CD8-positive, alpha-beta memory T cell (primary cell): Measurements from ENCODE around the gene IQCK. TPM values are rescaled to one million over a fixed set of nuclear protein-coding genes. Genes with fewer than 3 reads are reported as not detected.

Experiments
- CTCF ChIA-PET: fragments of 350-600 bp; sonication (Branson Sonifier 250); formaldehyde crosslinking; loops from one replicate; lab custom pipeline; 2021; ENCODE audit warnings: antibody characterized with exemption; lab: Charles Lee
- POLR2A ChIA-PET: fragments of 350-600 bp; sonication (Branson Sonifier 250); formaldehyde crosslinking; loops from one replicate; lab custom pipeline; 2021; ENCODE audit warnings: antibody characterized with exemption; lab: Charles Lee
- DNase-seq, 5 donors: peaks; one replicate each; pipeline versions ENCODE4 v3.0.0 to v3.0.0-alpha.2; 2020 to 2022; ENCODE audit warnings: mixed read lengths in 1 of 5
- H3K27ac ChIP-seq: one replicate; pipeline ENCODE4 v1.7.0; 2013; ENCODE audit warnings: low read depth, mild to moderate bottlenecking, low read length, moderate library complexity
- H3K27me3 ChIP-seq: 2 replicates; pipeline ENCODE4 v1.7.0; 2013; ENCODE audit warnings: low read length, mild to moderate bottlenecking; ENCODE audit not compliant: insufficient read depth, poor library complexity, severe bottlenecking
- H3K36me3 ChIP-seq: 2 replicates; pipeline ENCODE4 v1.7.0; 2013; ENCODE audit warnings: mild to moderate bottlenecking, low read length, moderate library complexity; ENCODE audit not compliant: insufficient read depth
- H3K4me1 ChIP-seq: 2 replicates; pipeline ENCODE4 v1.7.0; 2013; ENCODE audit warnings: mild to moderate bottlenecking, low read length, moderate library complexity; ENCODE audit not compliant: insufficient read depth
- H3K4me3 ChIP-seq: 2 replicates; pipeline ENCODE4 v1.7.0; 2013; ENCODE audit warnings: mild to moderate bottlenecking, low read length
- H3K9me3 ChIP-seq: 2 replicates; pipeline ENCODE4 v1.7.0; 2013; ENCODE audit warnings: mild to moderate bottlenecking, low read length
- H3K27ac Mint-ChIP-seq, 8 donors: one replicate each; pipeline ENCODE4 v1.8.0; 2020 to 2021; ENCODE audit warnings: mixed read lengths in 8 of 8, mild to moderate bottlenecking in 6 of 8, inconsistent platforms in 3 of 8, moderate library complexity in 3 of 8
- H3K27me3 Mint-ChIP-seq, 2 donors: one replicate each; pipeline ENCODE4 v1.8.0; 2020 to 2021; ENCODE audit warnings: mixed read lengths in 2 of 2, mild to moderate bottlenecking in 1 of 2, moderate library complexity in 1 of 2
- H3K36me3 Mint-ChIP-seq, 3 donors: one replicate each; pipeline ENCODE4 v1.8.0; 2020 to 2021; ENCODE audit warnings: mixed read lengths in 3 of 3, inconsistent platforms in 1 of 3, mild to moderate bottlenecking in 1 of 3
- H3K4me1 Mint-ChIP-seq, 3 donors: one replicate each; pipeline ENCODE4 v1.8.0; 2020 to 2021; ENCODE audit warnings: mixed read lengths in 3 of 3, inconsistent platforms in 1 of 3, mild to moderate bottlenecking in 1 of 3
- H3K4me3 Mint-ChIP-seq, 7 donors: one replicate each; pipeline ENCODE4 v1.8.0; 2020 to 2021; ENCODE audit warnings: mixed read lengths in 7 of 7, mild to moderate bottlenecking in 6 of 7, moderate library complexity in 4 of 7, inconsistent platforms in 2 of 7
- H3K9me3 Mint-ChIP-seq, 5 donors: one replicate each; pipeline ENCODE4 v1.8.0; 2020 to 2022; ENCODE audit warnings: mixed read lengths in 5 of 5, mild to moderate bottlenecking in 3 of 5, moderate library complexity in 2 of 5, inconsistent platforms in 1 of 5
- polyA plus RNA-seq: library from polyadenylated mRNA; unstranded; fragments of 300-500 nt; fragmentation: Illumina TruSeq; gene quantifications from one replicate; pipeline ENCODE4 v1.2.3, GENCODE V29; 2021
- total RNA-seq, 2 experiments: library from RNA; stranded (reverse); gene quantifications; one replicate each; pipeline ENCODE4 v1.2.3, GENCODE V29; 2021

IQCK gene
- total and polyA plus RNA-seq, 3 experiments from 2014 or later: 1.9 to 3.8 (median 2.6) TPM

DNA sequence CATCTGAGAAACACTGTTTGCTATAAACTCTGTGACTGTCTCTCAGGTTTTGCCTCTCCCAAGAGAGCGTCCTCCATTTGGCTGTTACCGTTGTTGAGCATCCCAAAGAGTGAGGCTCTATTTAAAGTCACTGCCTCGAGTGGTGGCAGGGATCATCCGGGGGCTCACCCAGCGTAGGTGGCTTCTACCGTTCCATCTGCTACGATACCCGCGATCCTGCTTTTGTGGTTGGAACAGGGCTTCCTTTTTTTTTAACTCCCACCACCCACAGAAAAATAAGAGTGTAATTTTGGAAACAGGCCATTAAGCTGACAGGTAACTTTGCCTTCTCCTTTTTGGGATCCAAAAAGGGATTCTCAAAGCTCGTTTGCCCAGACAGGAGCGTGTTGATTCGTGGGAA is 36.4 kb upstream of the IQCK start:
- no peak overlapping the region for H3K4me3 Mint-ChIP-seq
- no peak overlapping the region for H3K27ac ChIP-seq
- peaks cover 0 to 7% (median 5%) of the 10 kb centered on the region in 5 donors for H3K9me3 Mint-ChIP-seq
- CTCF ChIA-PET: no interaction called here
- peaks cover 30 to 71% (median 37%) of the 10 kb centered on the region in 3 donors for H3K36me3 Mint-ChIP-seq
- no peaks in the 10 kb centered on the region for H3K27me3 Mint-ChIP-seq
- H3K27me3 ChIP-seq: no peaks in the 10 kb centered on the region
- H3K27ac Mint-ChIP-seq: no peak overlapping the region
- POLR2A ChIA-PET: no interaction called here
- no peak overlapping the region for H3K4me3 ChIP-seq
- H3K4me1 Mint-ChIP-seq: no peaks in the 10 kb centered on the region
- H3K36me3 ChIP-seq: peaks cover 20% of the 10 kb centered on the region
- H3K9me3 ChIP-seq: peaks cover 4% of the 10 kb centered on the region
- no peak for DNase-seq
- H3K4me1 ChIP-seq: no peaks in the 10 kb centered on the region

- DNase-seq: no peak
- no peak overlapping the region for H3K27ac ChIP-seq
- ChIA-PET CTCF (no interaction called here), POLR2A (no interaction called here)
- no peak overlapping the region for H3K4me3 ChIP-seq
- Mint-ChIP-seq H3K36me3 (peaks cover 30 to 80% (median 43%) of the 10 kb centered on the region in 3 donors), H3K9me3 (peaks cover 0 to 7% (median 5%) of the 10 kb centered on the region in 5 donors), H3K27me3 (no peaks in the 10 kb centered on the region), H3K4me1 (peaks cover 4 to 8% (median 7%) of the 10 kb centered on the region in 3 donors), H3K4me3 (no peak overlapping the region), H3K27ac (no peak overlapping the region)
- H3K36me3 ChIP-seq: peaks cover 20% of the 10 kb centered on the region
- no peaks in the 10 kb centered on the region for H3K27me3 ChIP-seq
- peaks cover 4% of the 10 kb centered on the region for H3K9me3 ChIP-seq
- H3K4me1 ChIP-seq: peaks cover 9% of the 10 kb centered on the region
Observed at GRCh38 chr16:19683453-19684236, 34.4 kb upstream of the IQCK start.

DNA sequence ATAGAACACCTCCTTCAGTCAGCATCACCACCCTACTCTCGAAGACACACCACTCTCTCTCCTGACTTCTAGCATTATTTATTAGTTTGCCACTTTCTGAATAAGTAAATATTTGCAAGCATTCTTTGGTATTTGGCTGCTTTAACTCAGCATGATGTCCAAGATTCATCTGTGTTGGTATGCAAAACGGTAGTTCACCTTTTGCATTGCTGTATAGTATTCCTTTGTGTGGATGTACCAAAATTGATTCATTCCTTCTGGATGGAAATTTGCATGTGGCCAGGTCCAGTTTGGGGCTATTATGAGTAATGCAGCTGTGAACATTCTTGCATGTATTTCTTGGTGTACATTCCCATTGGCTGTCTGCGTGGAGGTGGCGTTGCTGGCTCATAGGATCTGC is 32.9 kb upstream of the IQCK start:
- peaks cover 4% of the 10 kb centered on the region for H3K9me3 ChIP-seq
- ChIA-PET POLR2A (no interaction called here), CTCF (no interaction called here)
- DNase-seq: no peak
- H3K27me3 Mint-ChIP-seq: no peaks in the 10 kb centered on the region
- peaks cover 15 to 20% (median 19%) of the 10 kb centered on the region in 3 donors for H3K4me1 Mint-ChIP-seq
- peaks cover 0 to 7% (median 5%) of the 10 kb centered on the region in 5 donors for H3K9me3 Mint-ChIP-seq
- no peak overlapping the region for H3K27ac ChIP-seq
- H3K4me3 Mint-ChIP-seq: no peak overlapping the region
- H3K27me3 ChIP-seq: no peaks in the 10 kb centered on the region
- no peak overlapping the region for H3K4me3 ChIP-seq
- H3K36me3 Mint-ChIP-seq: peaks cover 27 to 83% (median 43%) of the 10 kb centered on the region in 3 donors
- H3K27ac Mint-ChIP-seq: no peak overlapping the region
- peaks cover 20% of the 10 kb centered on the region for H3K36me3 ChIP-seq
- H3K4me1 ChIP-seq: peaks cover 22% of the 10 kb centered on the region

GRCh38 chr16:19687279-19687678 is 30.8 kb upstream of the IQCK start:
- H3K36me3 ChIP-seq: peaks cover 16% of the 10 kb centered on the region
- peaks cover 30% of the 10 kb centered on the region for H3K4me1 ChIP-seq
- ChIA-PET CTCF (no interaction called here), POLR2A (no interaction called here)
- Mint-ChIP-seq H3K9me3 (peaks cover 0 to 7% (median 5%) of the 10 kb centered on the region in 5 donors), H3K36me3 (peaks cover 24 to 81% (median 43%) of the 10 kb centered on the region in 3 donors), H3K27me3 (no peaks in the 10 kb centered on the region), H3K4me1 (peaks cover 17 to 26% (median 24%) of the 10 kb centered on the region in 3 donors), H3K27ac (peak overlapping the region in 3 of 8 donors; percentile 27 to 47 (median 36)), H3K4me3 (peak overlapping the region in 1 of 7 donors; percentile 82)
- H3K4me3 ChIP-seq: no peak overlapping the region
- DNase-seq: no peak
- H3K9me3 ChIP-seq: peaks cover 4% of the 10 kb centered on the region
- no peak overlapping the region for H3K27ac ChIP-seq
- no peaks in the 10 kb centered on the region for H3K27me3 ChIP-seq

- peak overlapping the region in 4 of 7 donors; percentile 12 to 85 (median 30) for H3K4me3 Mint-ChIP-seq
- DNase-seq: no peak
- peaks cover 17 to 26% (median 24%) of the 10 kb centered on the region in 3 donors for H3K4me1 Mint-ChIP-seq
- H3K9me3 ChIP-seq: peaks cover 4% of the 10 kb centered on the region
- peaks cover 12% of the 10 kb centered on the region for H3K36me3 ChIP-seq
- peaks cover 0 to 7% (median 4%) of the 10 kb centered on the region in 5 donors for H3K9me3 Mint-ChIP-seq
- H3K27ac Mint-ChIP-seq: peak overlapping the region in 5 of 8 donors; percentile 1 to 75 (median 29)
- no peak overlapping the region for H3K27ac ChIP-seq
- CTCF ChIA-PET: no interaction called here
- H3K36me3 Mint-ChIP-seq: peaks cover 17 to 76% (median 35%) of the 10 kb centered on the region in 3 donors
- H3K4me3 ChIP-seq: no peak overlapping the region
- POLR2A ChIA-PET: interaction anchor here (0.6 kb wide), 1 partner anchor 74 kb away, joined by 5 read pairs; no protein-coding TSS in a partner anchor
- no peaks in the 10 kb centered on the region for H3K27me3 ChIP-seq
- no peaks in the 10 kb centered on the region for H3K27me3 Mint-ChIP-seq
- H3K4me1 ChIP-seq: peaks cover 30% of the 10 kb centered on the region
Observed at GRCh38 chr16:19688396-19689024, 29.6 kb upstream of the IQCK start.

DNA sequence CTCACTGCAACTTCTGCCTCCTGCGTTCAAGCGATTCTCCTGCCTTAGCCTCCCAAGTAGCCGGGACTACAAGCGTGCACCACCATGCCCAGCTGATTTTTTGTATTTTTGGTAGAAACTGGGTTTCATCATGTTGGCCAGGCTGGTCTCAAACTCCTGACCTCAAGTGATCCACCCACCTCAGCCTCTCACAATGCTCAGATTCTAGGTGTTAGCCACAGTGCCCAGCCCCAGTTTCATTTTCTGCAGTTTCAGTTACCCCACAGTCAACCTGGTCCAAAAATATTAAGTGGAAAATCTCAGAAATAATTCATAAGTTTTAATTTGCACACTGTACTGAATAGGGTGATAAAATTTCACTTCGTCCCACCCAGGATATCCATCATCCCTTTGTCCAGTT is 28.7 kb upstream of the IQCK start:
- POLR2A ChIA-PET: interaction anchor here (0.6 kb wide), 1 partner anchor 75 kb away, joined by 5 read pairs; no protein-coding TSS in a partner anchor
- Histone ChIP-seq H3K4me1 (peaks cover 31% of the 10 kb centered on the region), H3K27ac (no peak overlapping the region), H3K36me3 (peaks cover 6% of the 10 kb centered on the region), H3K4me3 (no peak overlapping the region), H3K27me3 (no peaks in the 10 kb centered on the region), H3K9me3 (peaks cover 4% of the 10 kb centered on the region)
- H3K4me1 Mint-ChIP-seq: peaks cover 19 to 30% (median 28%) of the 10 kb centered on the region in 3 donors
- H3K9me3 Mint-ChIP-seq: peaks cover 0 to 7% (median 4%) of the 10 kb centered on the region in 5 donors
- H3K36me3 Mint-ChIP-seq: peaks cover 16 to 72% (median 30%) of the 10 kb centered on the region in 3 donors
- H3K27me3 Mint-ChIP-seq: no peaks in the 10 kb centered on the region
- CTCF ChIA-PET: no interaction called here
- peak overlapping the region in 4 of 8 donors; percentile 36 to 66 (median 52) for H3K27ac Mint-ChIP-seq
- DNase-seq: no peak
- H3K4me3 Mint-ChIP-seq: peak overlapping the region in 2 of 7 donors; percentile 37 to 55

DNA sequence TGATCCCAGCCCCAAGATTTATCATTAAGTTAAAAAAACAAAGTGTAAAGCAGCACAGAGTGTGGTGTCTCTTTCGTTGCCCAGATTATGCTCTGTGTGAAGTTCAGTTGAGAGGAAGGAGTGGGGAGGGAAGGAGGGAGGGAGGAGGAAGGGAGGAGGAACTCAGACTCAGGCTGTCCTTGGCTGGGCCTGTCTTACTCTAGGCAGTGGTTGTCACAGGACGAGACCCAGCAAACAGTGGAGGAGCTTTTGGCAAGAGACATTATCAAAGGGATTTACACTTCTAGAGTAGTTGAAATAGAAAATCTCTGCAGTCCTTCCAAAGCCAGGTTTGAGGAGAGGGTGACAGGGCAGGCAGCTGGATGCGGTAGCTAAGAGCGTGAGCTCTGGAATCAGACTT is 27.9 kb upstream of the IQCK start:
- H3K27ac Mint-ChIP-seq: peak overlapping the region in 5 of 8 donors; percentile 36 to 87 (median 54)
- peaks cover 0 to 4% (median under 1%) of the 10 kb centered on the region in 5 donors for H3K9me3 Mint-ChIP-seq
- H3K4me3 ChIP-seq: no peak overlapping the region
- H3K27ac ChIP-seq: no peak overlapping the region
- no peaks in the 10 kb centered on the region for H3K27me3 ChIP-seq
- H3K36me3 ChIP-seq: peaks cover 3% of the 10 kb centered on the region
- peak overlapping the region in 1 of 7 donors; percentile 81 for H3K4me3 Mint-ChIP-seq
- DNase-seq: no peak
- peaks cover 3% of the 10 kb centered on the region for H3K9me3 ChIP-seq
- H3K36me3 Mint-ChIP-seq: peaks cover 10 to 66% (median 22%) of the 10 kb centered on the region in 3 donors
- ChIA-PET CTCF (interaction anchor here (0.9 kb wide), 1 partner anchor 9 kb away, joined by 3 read pairs; no protein-coding TSS in a partner anchor), POLR2A (no interaction called here)
- H3K4me1 ChIP-seq: peaks cover 37% of the 10 kb centered on the region
- peaks cover 23 to 34% (median 32%) of the 10 kb centered on the region in 3 donors for H3K4me1 Mint-ChIP-seq
- H3K27me3 Mint-ChIP-seq: no peaks in the 10 kb centered on the region
